HepG2 (cell line): ENCODE results near the gene ZFHX3. TPM values are rescaled to one million over a fixed set of nuclear protein-coding genes. Genes with fewer than 3 reads are reported as not detected.

Experiments used
- AGO1 ChIP-seq: fragments of 200-400 bp; formaldehyde crosslinking; IDR thresholded peaks from 2 replicates; pipeline ENCODE4 v1.6.1; 2017; ENCODE audit warnings: mild to moderate bottlenecking, low read depth, low read length, moderate library complexity; ENCODE audit not compliant: poor library complexity, severe bottlenecking
- CBX1 ChIP-seq: IDR thresholded peaks from one replicate; pipeline ENCODE4 v1.6.1; 2016; ENCODE audit warnings: antibody characterized with exemption, low read depth
- CHD2 ChIP-seq: IDR thresholded peaks from 2 replicates; pipeline ENCODE4 v1.6.1; 2011; ENCODE audit warnings: low read depth, low read length, improper control_type of control experiment
- ETV5 ChIP-seq: IDR thresholded peaks from 2 replicates; pipeline ENCODE4 v1.6.1; 2018; ENCODE audit warnings: missing biosample characterization, missing genetic modification reagents, inconsistent platforms, borderline replicate concordance
- FOXA1 ChIP-seq, 2 experiments: fragments of 450-650 bp in 1 of 2; sonication (generic) in 1 of 2; formaldehyde crosslinking in 1 of 2; IDR thresholded peaks; 2 replicates each; pipeline versions ENCODE4 v1.4.0 to v1.6.1; 2016 to 2020; ENCODE audit warnings: missing genetic modification reagents in 1 of 2
- HNRNPH1 ChIP-seq: fragments of 200-400 bp; formaldehyde crosslinking; optimal IDR thresholded peaks from 2 replicates; pipeline ENCODE3; 2017; ENCODE audit warnings: mild to moderate bottlenecking, low read depth, low read length
- ISX ChIP-seq: sonication (generic); formaldehyde crosslinking; conservative IDR thresholded peaks from 2 replicates; pipeline ENCODE4 v1.5.0; 2020; ENCODE audit warnings: missing genetic modification reagents
- JUN ChIP-seq: sonication (generic); formaldehyde crosslinking; IDR thresholded peaks from 2 replicates; pipeline ENCODE4 v1.4.0; 2020; ENCODE audit warnings: mild to moderate bottlenecking, missing genetic modification reagents
- MEIS1 ChIP-seq: sonication (generic); formaldehyde crosslinking; IDR thresholded peaks from 2 replicates; pipeline ENCODE4 v1.9.0; 2021; ENCODE audit warnings: mild to moderate bottlenecking, missing genetic modification reagents, moderate library complexity, borderline replicate concordance
- MTA3 ChIP-seq: sonication (generic); formaldehyde crosslinking; IDR thresholded peaks from 2 replicates; pipeline ENCODE4 v1.4.0; 2020; ENCODE audit warnings: missing genetic modification reagents
- NRL ChIP-seq: sonication (generic); formaldehyde crosslinking; IDR thresholded peaks from 2 replicates; pipeline ENCODE4 v1.5.0; 2020; ENCODE audit warnings: missing genetic modification reagents, mild to moderate bottlenecking, moderate library complexity, borderline replicate concordance
- RCOR2 ChIP-seq: IDR thresholded peaks from 2 replicates; pipeline ENCODE4 v1.6.1; 2016; ENCODE audit warnings: missing biosample characterization, missing genetic modification reagents
- SRSF1 ChIP-seq: fragments of 200-400 bp; formaldehyde crosslinking; optimal IDR thresholded peaks from 2 replicates; pipeline ENCODE3; 2017; ENCODE audit warnings: mild to moderate bottlenecking, low read depth, low read length, moderate library complexity
- SRSF9 ChIP-seq: fragments of 200-400 bp; formaldehyde crosslinking; IDR thresholded peaks from 2 replicates; pipeline ENCODE4 v1.6.1; 2018; ENCODE audit warnings: borderline replicate concordance, mild to moderate bottlenecking, low read depth, low read length; ENCODE audit not compliant: insufficient read depth, poor library complexity, severe bottlenecking
- STAG1 ChIP-seq: sonication (generic); formaldehyde crosslinking; IDR thresholded peaks from 2 replicates; pipeline ENCODE4 v1.4.0; 2020; ENCODE audit warnings: missing genetic modification reagents
- ZNF552 ChIP-seq: sonication (generic); formaldehyde crosslinking; IDR thresholded peaks from 2 replicates; pipeline ENCODE4 v1.9.0; 2022; ENCODE audit warnings: missing genetic modification reagents, mild to moderate bottlenecking, borderline replicate concordance
- ZNF607 ChIP-seq: sonication (generic); formaldehyde crosslinking; IDR thresholded peaks from 2 replicates; pipeline ENCODE4 v1.5.1; 2020; ENCODE audit warnings: missing genetic modification reagents, mild to moderate bottlenecking, borderline replicate concordance
- ZNF816 ChIP-seq: sonication (generic); formaldehyde crosslinking; IDR thresholded peaks from 2 replicates; pipeline ENCODE4 v1.8.0; 2022; ENCODE audit warnings: missing genetic modification reagents, mild to moderate bottlenecking, borderline replicate concordance
- polyA plus RNA-seq, 8 experiments: library from polyadenylated mRNA; depleted of rRNA in 3 of 8; stranded (reverse) in 7 of 8; unstranded in 1 of 8; fragments of >200 nt; fragmentation: Illumina TruSeq in 4 of 8; extraction: Trizol in 4 of 8; gene quantifications; 2 replicates each; pipeline versions ENCODE4 v1.2.1 to v1.2.3, GENCODE V29; 2011 to 2016; ENCODE audit warnings: low read depth in 4 of 8, missing spikeins in 1 of 8, mixed read lengths in 1 of 8; ENCODE audit not compliant: insufficient read depth in 1 of 8
- total RNA-seq, 5 experiments: library from RNA; depleted of rRNA; stranded (reverse); fragments of >200 nt; fragmentation: Illumina TruSeq; extraction: Trizol; gene quantifications; 2 replicates each; pipeline ENCODE4 v1.2.3, GENCODE V29; 2016; ENCODE audit warnings: low read depth in 1 of 5
- TF ChIP-seq, protein P1 (sequence below), 2 experiments: fragments of 450-650 bp in 1 of 2; sonication (generic) in 1 of 2; formaldehyde crosslinking; IDR thresholded peaks; 2 replicates each; pipeline versions ENCODE4 v1.5.0 to v1.8.0; 2020 to 2022; ENCODE audit warnings: mild to moderate bottlenecking in 1 of 2, missing genetic modification reagents in 1 of 2
- TF ChIP-seq, protein P2 (sequence below): sonication (generic); formaldehyde crosslinking; IDR thresholded peaks from 2 replicates; pipeline ENCODE4 v1.4.0; 2020; ENCODE audit warnings: missing genetic modification reagents
- TF ChIP-seq, protein P3 (sequence below): IDR thresholded peaks from 2 replicates; pipeline ENCODE4 v1.6.1; 2018; ENCODE audit warnings: missing genetic modification reagents
- TF ChIP-seq, protein P4 (sequence below): sonication (generic); formaldehyde crosslinking; IDR thresholded peaks from 2 replicates; pipeline ENCODE4 v1.8.0; 2022; ENCODE audit warnings: low read depth, missing genetic modification reagents
- TF ChIP-seq, protein P5 (sequence below): sonication (generic); formaldehyde crosslinking; IDR thresholded peaks from 2 replicates; pipeline ENCODE4 v1.4.0; 2020; ENCODE audit warnings: mild to moderate bottlenecking, missing genetic modification reagents

Gene ZFHX3
- total and polyA plus RNA-seq, 2 of the 13 experiments (the other 11 are each of a cell fraction or from before 2014, with no cell fraction given), result 5.0 to 6.0 TPM

DNA sequence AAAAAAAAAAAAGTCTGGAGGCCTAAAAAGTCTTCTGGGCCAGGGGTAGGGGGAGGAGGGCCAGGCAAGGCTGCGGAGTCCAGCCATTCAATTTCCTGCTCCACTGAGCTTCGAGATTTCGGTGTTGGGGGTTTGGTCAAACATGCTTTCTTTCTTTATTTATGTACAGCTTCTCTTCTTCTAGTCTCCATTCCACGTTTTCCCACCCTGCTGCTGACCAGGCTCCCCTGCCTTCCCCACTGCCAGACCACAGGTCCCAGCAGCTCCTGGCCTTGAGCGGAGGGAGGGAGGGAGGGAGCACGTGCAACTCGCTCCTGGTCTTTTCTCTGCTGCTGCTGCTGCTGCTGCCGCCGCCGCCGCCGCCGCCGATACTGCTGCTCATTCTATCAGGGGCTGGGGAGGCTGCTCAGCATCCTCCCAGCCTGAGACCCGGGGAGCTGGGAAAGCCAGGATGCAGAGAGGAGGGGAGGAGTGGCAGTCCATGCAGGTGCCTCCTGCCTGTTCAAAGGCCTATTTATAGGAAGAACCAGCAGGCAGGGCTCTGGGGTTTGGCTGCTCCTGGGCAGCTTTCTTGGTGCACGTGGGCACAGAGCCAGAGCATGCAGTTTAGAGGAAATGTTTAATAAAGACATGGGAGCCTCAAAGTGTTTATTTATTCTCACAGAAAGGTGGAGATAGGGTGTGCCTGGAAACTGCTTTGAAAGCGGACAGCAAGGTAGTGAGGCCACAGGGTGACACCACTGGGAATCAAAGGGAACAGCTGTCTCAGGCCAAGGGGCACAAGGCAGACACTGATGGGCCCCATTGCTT is 23.4 kb upstream of the ZFHX3 start (continued):
- TF ChIP-seq ETV5 (CRISPR knock-in tag), result peak; percentile 32; the same call in 1 of the 2 replicates
- TF ChIP-seq, protein P1, sequence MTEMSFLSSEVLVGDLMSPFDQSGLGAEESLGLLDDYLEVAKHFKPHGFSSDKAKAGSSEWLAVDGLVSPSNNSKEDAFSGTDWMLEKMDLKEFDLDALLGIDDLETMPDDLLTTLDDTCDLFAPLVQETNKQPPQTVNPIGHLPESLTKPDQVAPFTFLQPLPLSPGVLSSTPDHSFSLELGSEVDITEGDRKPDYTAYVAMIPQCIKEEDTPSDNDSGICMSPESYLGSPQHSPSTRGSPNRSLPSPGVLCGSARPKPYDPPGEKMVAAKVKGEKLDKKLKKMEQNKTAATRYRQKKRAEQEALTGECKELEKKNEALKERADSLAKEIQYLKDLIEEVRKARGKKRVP (CRISPR knock-in tag; IDR thresholded peaks at IDR 0.05), result no peak
- TF ChIP-seq, protein P2, sequence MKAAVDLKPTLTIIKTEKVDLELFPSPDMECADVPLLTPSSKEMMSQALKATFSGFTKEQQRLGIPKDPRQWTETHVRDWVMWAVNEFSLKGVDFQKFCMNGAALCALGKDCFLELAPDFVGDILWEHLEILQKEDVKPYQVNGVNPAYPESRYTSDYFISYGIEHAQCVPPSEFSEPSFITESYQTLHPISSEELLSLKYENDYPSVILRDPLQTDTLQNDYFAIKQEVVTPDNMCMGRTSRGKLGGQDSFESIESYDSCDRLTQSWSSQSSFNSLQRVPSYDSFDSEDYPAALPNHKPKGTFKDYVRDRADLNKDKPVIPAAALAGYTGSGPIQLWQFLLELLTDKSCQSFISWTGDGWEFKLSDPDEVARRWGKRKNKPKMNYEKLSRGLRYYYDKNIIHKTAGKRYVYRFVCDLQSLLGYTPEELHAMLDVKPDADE (CRISPR knock-in tag), result 0 out of 2 replicates have a peak, but pooled peaks have one; percentile 25
- no peak for TF ChIP-seq MTA3 (CRISPR knock-in tag)
- TF ChIP-seq ISX (CRISPR knock-in tag), result no peak
- TF ChIP-seq ZNF607 (CRISPR knock-in tag), result no peak
- peak; percentile 44 for TF ChIP-seq AGO1
- no peak for TF ChIP-seq FOXA1 (IDR thresholded peaks at IDR 0.05)
- no peak for TF ChIP-seq FOXA1 (CRISPR knock-in tag; IDR thresholded peaks at IDR 0.05)
- no peak for TF ChIP-seq ZNF816 (CRISPR knock-in tag)
- TF ChIP-seq SRSF1, result peak; percentile 45
- TF ChIP-seq HNRNPH1, result no peak
- TF ChIP-seq, protein P3, sequence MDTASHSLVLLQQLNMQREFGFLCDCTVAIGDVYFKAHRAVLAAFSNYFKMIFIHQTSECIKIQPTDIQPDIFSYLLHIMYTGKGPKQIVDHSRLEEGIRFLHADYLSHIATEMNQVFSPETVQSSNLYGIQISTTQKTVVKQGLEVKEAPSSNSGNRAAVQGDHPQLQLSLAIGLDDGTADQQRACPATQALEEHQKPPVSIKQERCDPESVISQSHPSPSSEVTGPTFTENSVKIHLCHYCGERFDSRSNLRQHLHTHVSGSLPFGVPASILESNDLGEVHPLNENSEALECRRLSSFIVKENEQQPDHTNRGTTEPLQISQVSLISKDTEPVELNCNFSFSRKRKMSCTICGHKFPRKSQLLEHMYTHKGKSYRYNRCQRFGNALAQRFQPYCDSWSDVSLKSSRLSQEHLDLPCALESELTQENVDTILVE (CRISPR knock-in tag), result peak; percentile 69
- TF ChIP-seq CHD2, result no peak
- TF ChIP-seq, protein P4, sequence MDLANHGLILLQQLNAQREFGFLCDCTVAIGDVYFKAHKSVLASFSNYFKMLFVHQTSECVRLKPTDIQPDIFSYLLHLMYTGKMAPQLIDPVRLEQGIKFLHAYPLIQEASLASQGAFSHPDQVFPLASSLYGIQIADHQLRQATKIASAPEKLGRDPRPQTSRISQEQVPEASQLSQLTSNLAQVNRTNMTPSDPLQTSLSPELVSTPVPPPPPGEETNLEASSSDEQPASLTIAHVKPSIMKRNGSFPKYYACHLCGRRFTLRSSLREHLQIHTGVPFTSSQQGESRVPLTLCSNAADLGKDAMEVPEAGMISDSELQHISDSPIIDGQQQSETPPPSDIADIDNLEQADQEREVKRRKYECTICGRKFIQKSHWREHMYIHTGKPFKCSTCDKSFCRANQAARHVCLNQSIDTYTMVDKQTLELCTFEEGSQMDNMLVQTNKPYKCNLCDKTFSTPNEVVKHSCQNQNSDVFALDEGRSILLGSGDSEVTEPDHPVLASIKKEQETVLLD, result no peak
- TF ChIP-seq, protein P5, sequence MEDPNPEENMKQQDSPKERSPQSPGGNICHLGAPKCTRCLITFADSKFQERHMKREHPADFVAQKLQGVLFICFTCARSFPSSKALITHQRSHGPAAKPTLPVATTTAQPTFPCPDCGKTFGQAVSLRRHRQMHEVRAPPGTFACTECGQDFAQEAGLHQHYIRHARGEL (CRISPR knock-in tag), result no peak
- TF ChIP-seq JUN (CRISPR knock-in tag), result 0 out of 2 replicates have a peak, but pooled peaks have one; percentile 18
- TF ChIP-seq RCOR2 (CRISPR knock-in tag), result peak; percentile 70
- TF ChIP-seq SRSF9, result no peak
- no peak; the same call in 1 of the 2 replicates for TF ChIP-seq STAG1 (CRISPR knock-in tag)
- TF ChIP-seq ZNF552 (CRISPR knock-in tag), result 0 out of 2 replicates have a peak, but pooled peaks have one; percentile 60
- TF ChIP-seq NRL (CRISPR knock-in tag), result 0 out of 2 replicates have a peak, but pooled peaks have one; percentile 38
- no peak; the same call in 1 of the 2 replicates for TF ChIP-seq MEIS1 (CRISPR knock-in tag)
- no peak for TF ChIP-seq CBX1
